ENCODE results near the gene PRICKLE3.
"Not testable (repeated sequence)": the region's sequence is repeated elsewhere in the genome, so short reads cannot be mapped to it uniquely, and the experiment has no call there.

PRICKLE3 gene

GRCh38 chrX:49178537-49178936 lies 7.6 kb downstream of the PRICKLE3 start:
- H3K27ac ChIP-seq = no peak overlapping the region
- no peak for TF ChIP-seq CTCF (conservative IDR thresholded peaks at IDR 0.05)

GRCh38 chrX:49177873-49178480 lies 8.2 kb downstream of the PRICKLE3 start:
- no peak for TF ChIP-seq CTCF (conservative IDR thresholded peaks at IDR 0.05)
- no peak overlapping the region for H3K27ac ChIP-seq

- no peak for TF ChIP-seq CTCF (conservative IDR thresholded peaks at IDR 0.05)
- no peak overlapping the region for H3K27ac ChIP-seq
Observed at GRCh38 chrX:49177338-49177833, 8.8 kb downstream of the PRICKLE3 start.

- no peak overlapping the region for H3K27ac ChIP-seq
- no peak for TF ChIP-seq CTCF (conservative IDR thresholded peaks at IDR 0.05)
Observed at GRCh38 chrX:49176421-49177326, 9.5 kb downstream of the PRICKLE3 start.

GRCh38 chrX:49175435-49176274 lies 10.5 kb downstream of the PRICKLE3 start:
- no peak for TF ChIP-seq CTCF (conservative IDR thresholded peaks at IDR 0.05)
- no peak overlapping the region for H3K27ac ChIP-seq

GRCh38 chrX:49174723-49175122 lies 11.4 kb downstream of the PRICKLE3 start:
- H3K27ac ChIP-seq = no peak overlapping the region
- no peak for TF ChIP-seq CTCF (conservative IDR thresholded peaks at IDR 0.05)

GRCh38 chrX:49173544-49173943 lies 12.6 kb downstream of the PRICKLE3 start:
- H3K27ac ChIP-seq = not testable (repeated sequence)

Data from VCaP (cell line).